GM12874 (cell line): ENCODE data around the gene TAF11L13.
"Not testable (repeated sequence)": the region's sequence is repeated elsewhere in the genome, so short reads cannot be mapped to it uniquely, and the experiment has no call there.

Experiments used
- CTCF ChIP-seq: IDR thresholded peaks from 2 replicates; pipeline ENCODE4 v1.5.1; 2011; ENCODE audit warnings: low read depth, mild to moderate bottlenecking, control low read depth, low read length, moderate library complexity; ENCODE audit not compliant: insufficient read depth

The TAF11L13 gene

GRCh38 chr5:17631788-17632187 lies at the start of gene TAF11L13:
Gene TAF11L13, plus strand, starts transcription at chr5:17632088.
- not testable (repeated sequence) for TF ChIP-seq CTCF

- not testable (repeated sequence) for TF ChIP-seq CTCF
Observed at GRCh38 chr5:17585658-17586057, 46.2 kb upstream of the TAF11L13 start, which contains the start of gene TAF11L7. Gene TAF11L7, minus strand, starts transcription at chr5:17585758.

- not testable (repeated sequence) for TF ChIP-seq CTCF
Observed at GRCh38 chr5:17590860-17591259, 41.0 kb upstream of the TAF11L13 start, which contains the start of gene TAF11L8. Gene TAF11L8, minus strand, starts transcription at chr5:17590960.

GRCh38 chr5:17594255-17594654 lies 37.6 kb upstream of the TAF11L13 start, which contains the start of gene TAF11L9:
Gene TAF11L9, minus strand, starts transcription at chr5:17594394.
- TF ChIP-seq CTCF: not testable (repeated sequence)

GRCh38 chr5:17597728-17598127 lies 34.2 kb upstream of the TAF11L13 start, which contains the start of gene TAF11L10:
Gene TAF11L10, minus strand, starts transcription at chr5:17597828.
- TF ChIP-seq CTCF: not testable (repeated sequence)

GRCh38 chr5:17603880-17604279 lies 28.0 kb upstream of the TAF11L13 start, which contains the start of gene TAF11L11:
Gene TAF11L11, plus strand, starts transcription at chr5:17604183.
- not testable (repeated sequence) for TF ChIP-seq CTCF

GRCh38 chr5:17604951-17605350 lies 26.9 kb upstream of the TAF11L13 start:
- no peak for TF ChIP-seq CTCF
